Hypothalamus (tissue), 51 donors: ENCODE data around the gene POLQ.
"Not testable (repeated sequence)": the region's sequence is repeated elsewhere in the genome, so short reads cannot be mapped to it uniquely, and the experiment has no call there.

ENCODE experiments used
- DNase-seq, 51 donors: peaks; one replicate each; lab custom pipeline; 2025; lab: John Stamatoyannopoulos, UW

The POLQ gene

GRCh38 chr3:121515313-121515712 is 30.5 kb downstream of the POLQ start:
- no peak for DNase-seq

DNA sequence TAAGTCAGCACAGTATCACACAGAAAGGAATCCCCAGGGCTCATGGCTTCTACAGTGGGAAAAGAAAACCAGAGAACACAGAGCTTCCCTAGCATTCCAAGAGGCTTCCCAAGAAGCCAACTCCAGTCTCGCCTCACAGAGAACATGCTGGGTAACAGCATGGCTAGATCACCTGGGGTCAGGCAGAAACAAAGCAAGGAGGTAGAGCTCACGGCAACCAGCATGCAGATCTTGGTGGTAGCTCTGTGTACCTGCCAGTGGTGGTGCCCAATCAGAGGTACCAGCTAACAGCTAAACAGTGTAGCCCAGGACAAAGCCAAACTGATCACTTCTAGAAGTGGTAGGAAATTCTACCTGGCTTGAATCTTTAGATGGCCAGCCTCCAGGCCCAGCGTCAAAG is 31.3 kb downstream of the POLQ start:
- no peak for DNase-seq

- no peak for DNase-seq
Measured at GRCh38 chr3:121508389-121508788, 37.4 kb downstream of the POLQ start.

DNA sequence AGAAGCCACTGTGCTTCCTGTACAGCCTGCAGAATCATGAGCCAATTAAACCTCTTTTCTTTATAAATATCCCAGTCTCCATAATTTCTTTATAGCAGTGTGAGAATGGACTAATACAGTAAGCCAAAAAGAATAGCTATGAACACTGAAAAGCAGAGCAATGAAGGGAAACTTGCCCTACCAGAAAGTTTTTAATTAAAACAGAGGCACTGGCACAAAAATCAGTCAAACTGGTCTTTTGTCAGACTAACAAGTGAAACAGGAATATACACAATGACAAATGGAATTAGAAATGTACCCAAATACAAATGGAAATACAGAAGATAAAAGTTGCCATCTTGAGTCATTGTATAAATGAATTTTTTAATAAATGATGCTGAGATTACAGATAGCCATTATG is 40.5 kb downstream of the POLQ start:
- no peak for DNase-seq

DNA sequence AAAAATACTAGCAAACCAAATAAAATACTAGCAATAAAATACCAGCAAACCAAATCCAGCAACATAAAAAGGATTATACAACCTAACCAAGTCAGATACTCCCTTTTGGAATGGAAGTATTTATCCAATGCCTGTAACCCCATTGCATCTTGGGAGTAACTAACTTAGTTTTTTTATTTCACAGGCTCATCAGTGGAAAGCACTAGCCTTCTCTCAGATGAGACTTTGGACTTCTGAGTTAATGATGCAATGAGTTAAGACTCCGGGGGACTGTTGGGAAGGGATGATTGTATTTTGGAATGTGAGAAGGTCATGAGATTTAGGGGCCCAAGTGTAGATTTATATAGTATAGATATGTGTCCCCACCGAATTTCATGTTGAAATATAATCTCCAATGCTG is 41.2 kb downstream of the POLQ start:
- DNase-seq, result no peak

GRCh38 chr3:121496786-121497185 is 49.0 kb downstream of the POLQ start:
- DNase-seq, result no peak

- DNase-seq, result no peak
Measured at GRCh38 chr3:121493431-121493830, 52.4 kb downstream of the POLQ start.

DNA sequence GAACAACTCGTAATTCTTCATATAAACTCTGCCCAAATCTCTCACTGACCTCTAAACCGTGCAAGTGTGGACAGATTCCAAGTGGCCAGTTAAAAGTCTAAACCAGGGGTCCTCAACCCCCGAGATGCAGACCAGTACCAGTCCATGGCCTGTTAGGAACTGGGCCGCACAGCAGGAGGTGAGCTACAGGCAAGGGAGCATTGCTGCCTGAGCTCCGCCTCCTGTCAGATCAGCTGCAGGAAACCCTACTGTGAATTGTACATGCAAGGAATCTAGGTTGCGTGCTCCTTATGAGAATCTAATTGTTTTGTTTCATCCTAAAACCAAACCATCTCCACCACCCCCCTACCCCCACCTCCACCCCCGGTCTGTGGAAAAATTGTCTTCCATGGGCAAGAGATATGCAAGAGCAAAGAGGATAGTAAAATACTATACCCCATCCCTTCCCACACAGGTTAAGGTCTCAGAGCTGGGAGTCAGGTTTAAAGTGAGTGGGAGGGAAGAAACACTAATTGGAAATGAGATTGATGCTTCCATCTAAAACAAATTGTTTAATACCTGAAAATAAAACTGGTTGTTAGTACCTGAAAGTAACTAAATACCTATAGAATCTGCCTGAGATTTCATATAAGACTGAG is 54.0 kb downstream of the POLQ start:
- no peak for DNase-seq

- no peak for DNase-seq
Measured at GRCh38 chr3:121490161-121490560, 55.6 kb downstream of the POLQ start.

DNA sequence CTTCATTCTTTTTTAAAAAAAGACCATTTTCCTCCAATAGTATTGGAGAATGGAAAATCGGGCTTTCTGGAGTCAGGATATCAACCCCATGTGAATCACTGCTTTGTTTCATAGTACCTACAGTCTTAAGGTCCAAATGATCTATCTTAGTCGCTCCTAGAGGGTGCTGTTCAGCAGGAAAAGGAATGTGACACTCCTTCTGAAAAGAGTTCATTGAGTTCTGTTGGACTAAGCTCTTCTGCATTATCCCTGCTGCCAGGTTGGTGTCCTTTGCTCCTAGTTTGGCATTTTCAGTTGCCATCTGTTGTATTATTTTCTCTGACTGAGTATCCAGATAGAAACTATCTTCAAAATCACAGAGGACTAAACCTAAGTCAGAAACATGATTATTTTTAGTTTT is 57.2 kb downstream of the POLQ start:
- DNase-seq, result no peak

DNA sequence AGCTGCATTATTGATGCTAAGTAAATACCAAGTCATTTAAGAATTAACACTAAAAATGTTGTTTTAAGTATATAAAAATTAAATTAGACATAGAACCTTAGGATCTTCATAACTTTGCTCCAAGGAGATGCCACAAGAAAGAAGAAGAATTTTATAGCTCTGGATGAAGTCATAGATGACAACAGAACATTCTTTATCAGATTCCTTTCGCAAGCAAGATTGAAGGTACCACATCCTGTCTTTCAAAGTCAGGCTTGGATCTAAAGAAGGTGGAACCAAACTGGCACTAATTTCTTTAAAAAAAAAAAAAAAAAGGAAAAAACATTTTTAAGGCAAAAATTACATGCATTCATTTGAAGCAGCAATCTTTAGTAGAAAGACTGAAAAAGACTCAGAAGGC is 62.5 kb downstream of the POLQ start:
- DNase-seq, result no peak

GRCh38 chr3:121482660-121483059 is 63.1 kb downstream of the POLQ start:
- DNase-seq, result no peak

DNA sequence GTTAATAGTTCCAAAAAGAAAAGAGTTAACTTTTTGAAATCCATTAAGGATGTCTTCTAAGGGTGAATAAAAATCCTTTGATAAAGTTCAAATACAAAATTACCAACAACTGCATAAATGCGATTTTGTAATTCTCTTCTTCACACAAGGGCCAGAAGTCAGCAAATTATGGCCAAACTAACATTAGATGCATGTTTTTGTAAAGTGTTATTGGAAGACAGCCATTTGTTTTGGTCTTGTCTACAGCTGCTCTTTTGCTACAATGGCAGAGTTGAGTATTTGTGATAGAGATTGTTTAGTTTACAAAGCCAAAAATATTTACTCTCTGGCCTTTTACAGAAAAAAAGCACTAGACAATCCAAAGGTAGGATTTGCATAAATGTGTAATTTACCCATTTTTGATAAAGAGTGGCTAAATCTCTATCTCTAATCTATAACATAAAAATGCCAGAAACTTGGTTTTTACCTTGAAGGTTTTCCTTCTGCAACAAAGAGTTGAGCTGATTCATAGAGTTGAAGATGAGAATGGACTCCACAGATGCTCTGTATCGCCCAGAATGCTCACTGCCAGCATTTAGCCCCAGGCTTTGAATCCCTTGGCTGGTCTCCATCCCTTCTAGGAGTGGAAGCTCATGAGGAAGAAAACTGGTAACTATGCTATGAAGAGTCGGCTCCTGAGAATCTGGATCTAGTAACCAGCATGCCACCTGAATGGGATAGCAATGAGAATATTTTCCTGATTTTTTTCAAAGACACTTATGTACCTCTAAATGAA is 64.5 kb downstream of the POLQ start:
- DNase-seq, result no peak

DNA sequence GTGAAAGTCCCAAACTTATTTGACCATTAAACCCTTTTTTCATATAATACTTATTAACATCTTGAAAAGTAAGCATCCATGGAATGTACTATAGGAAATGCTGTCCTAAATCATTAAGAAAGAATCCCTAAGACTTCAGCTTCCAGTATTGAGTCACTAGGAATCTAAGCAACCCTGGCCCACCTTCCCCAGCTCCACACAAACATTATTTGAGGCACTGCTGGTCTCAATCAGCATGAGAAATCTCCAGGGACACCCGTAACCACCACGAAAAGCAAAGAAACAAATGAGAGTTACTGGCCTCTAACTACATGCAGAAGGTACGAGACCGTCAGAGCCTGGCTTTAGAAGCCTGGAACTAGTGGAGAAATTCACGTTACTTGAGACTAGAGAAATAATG is 68.2 kb downstream of the POLQ start:
- no peak for DNase-seq

- DNase-seq, result no peak
Measured at GRCh38 chr3:121473001-121473400, 72.8 kb downstream of the POLQ start.

DNA sequence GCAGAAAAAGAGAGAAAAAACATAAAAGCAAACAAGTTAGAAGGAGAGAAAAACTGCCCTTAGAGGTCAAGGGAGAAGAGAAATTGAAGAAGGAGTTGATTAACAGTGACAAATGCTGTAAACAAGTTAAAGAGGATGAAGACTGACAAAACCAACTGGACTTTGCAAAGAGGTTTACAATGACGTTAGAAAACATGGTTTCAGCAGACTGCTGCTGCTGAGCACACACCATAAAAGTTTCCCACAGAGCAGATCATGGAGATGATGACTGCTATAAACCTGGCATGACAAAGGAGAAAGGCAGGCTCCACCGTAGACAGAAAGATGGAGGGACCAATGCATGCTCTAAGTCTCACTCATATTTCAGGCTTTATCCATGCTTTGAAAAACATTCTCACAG is 78.7 kb downstream of the POLQ start:
- DNase-seq, result no peak

GRCh38 chr3:121463745-121464144 is 82.0 kb downstream of the POLQ start:
- DNase-seq, result no peak

DNA sequence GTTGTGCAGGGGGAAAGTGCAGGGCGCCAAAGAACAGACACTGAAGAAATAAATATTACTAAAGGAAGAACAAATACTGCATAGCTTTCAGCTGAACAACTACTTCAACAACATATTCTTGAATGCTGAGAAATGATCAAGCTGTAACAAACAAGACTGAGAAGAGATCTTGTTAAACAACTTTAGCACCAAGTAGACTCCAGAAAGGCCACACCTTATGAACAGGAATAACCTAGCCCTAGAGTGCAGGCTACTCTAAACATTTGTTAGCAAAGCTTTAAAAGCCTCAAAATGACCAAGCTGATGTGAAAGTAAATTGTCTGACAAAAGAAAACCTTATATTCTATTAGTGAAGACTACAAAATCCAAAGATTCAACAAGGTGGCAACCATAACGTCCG is 83.2 kb downstream of the POLQ start:
- no peak for DNase-seq

GRCh38 chr3:121451752-121452151 is 94.0 kb downstream of the POLQ start:
- DNase-seq, result not testable (repeated sequence)

DNA sequence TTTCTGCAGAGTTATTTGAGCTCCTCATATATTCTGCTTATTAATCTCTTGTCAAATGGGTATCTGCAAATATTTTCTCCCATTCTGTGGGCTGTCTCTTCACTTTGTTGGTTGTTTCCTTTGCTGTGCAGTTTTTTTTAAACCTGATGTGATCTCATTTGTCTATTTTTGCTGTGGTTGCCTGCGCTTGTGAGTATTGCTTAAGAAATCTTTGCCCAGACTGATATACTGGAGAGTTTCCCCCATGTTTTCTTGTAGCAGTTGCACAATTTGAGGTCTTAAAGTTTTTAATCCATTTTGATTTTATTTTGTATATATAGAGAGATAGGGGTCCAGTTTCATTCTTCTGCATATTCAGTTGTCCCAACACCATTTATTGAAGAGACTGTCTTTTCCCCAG is 102.3 kb downstream of the POLQ start:
- DNase-seq, result no peak

- no peak for DNase-seq
Measured at GRCh38 chr3:121436641-121437040, 109.1 kb downstream of the POLQ start.

GRCh38 chr3:121436074-121436473 is 109.7 kb downstream of the POLQ start:
- DNase-seq, result no peak
